ENCODE data around the gene ZFYVE19. TPM values are rescaled to one million over a fixed set of nuclear protein-coding genes. Genes with fewer than 3 reads are reported as not detected.

Gene ZFYVE19
- total and polyA plus RNA-seq, 9 donors: 14.7 to 31.0 (median 17.4) TPM

DNA sequence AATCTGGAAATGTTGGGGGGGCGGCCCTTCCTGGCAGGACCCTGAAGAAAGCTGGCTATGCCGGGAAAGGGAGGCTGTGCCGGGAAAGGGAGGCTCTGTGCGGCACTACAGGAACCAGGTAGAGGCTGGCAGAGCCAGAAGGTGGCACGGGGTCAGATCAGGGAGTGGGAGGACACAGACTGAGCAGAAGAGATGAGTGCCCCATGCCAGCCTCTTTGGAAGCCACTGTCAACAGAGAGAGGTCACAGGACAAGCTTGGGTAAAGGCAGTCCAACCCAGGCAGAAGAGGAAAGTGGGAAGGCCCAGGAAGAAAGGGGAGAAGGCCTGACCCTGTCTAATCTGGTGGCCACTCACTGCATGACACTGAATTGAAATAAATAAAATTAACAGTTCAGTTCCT lies 35.6 kb upstream of the ZFYVE19 start:
- Histone ChIP-seq H3K36me3 (no peaks in the 10 kb centered on the region), H3K27me3 (no peaks in the 10 kb centered on the region), H3K4me1 (ENCODE audit: insufficient read depth) (no peaks in the 10 kb centered on the region), H3K4me3 (no peak overlapping the region), H3K9me3 (no peaks in the 10 kb centered on the region), H3K27ac (no peak overlapping the region)
- no peak for DNase-seq
- TF ChIP-seq EP300 (IDR thresholded peaks at IDR 0.05): no peak
- no peak for TF ChIP-seq POLR2A (IDR thresholded peaks at IDR 0.05)
- TF ChIP-seq, protein P1, sequence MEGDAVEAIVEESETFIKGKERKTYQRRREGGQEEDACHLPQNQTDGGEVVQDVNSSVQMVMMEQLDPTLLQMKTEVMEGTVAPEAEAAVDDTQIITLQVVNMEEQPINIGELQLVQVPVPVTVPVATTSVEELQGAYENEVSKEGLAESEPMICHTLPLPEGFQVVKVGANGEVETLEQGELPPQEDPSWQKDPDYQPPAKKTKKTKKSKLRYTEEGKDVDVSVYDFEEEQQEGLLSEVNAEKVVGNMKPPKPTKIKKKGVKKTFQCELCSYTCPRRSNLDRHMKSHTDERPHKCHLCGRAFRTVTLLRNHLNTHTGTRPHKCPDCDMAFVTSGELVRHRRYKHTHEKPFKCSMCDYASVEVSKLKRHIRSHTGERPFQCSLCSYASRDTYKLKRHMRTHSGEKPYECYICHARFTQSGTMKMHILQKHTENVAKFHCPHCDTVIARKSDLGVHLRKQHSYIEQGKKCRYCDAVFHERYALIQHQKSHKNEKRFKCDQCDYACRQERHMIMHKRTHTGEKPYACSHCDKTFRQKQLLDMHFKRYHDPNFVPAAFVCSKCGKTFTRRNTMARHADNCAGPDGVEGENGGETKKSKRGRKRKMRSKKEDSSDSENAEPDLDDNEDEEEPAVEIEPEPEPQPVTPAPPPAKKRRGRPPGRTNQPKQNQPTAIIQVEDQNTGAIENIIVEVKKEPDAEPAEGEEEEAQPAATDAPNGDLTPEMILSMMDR (IDR thresholded peaks at IDR 0.05): no peak
- intact Hi-C loops (cut with DNase I): no loop called here
- 86 to 95% (median 91%) methylated on average over 5 of the region's 5 CpGs for WGBS, 3 donors

DNA sequence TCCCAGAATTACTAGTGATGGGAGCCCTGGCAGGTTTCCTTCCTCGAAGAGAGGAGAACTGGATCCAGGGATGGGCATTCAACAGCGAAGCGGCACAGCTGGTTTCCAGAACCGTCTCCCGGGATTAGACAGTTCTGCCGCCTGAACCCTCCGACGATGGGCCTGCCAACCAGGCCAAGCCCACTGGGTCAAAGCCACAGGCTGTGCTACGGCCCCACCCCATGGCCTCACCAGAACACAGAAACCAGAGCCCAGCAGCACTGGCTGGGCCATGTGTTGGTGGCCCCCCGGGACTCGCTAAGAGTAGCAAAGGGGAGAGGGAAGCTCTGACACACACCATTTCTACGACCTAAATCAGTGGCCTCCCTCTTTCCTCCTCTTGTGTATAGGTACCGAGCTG lies 34.9 kb upstream of the ZFYVE19 start:
- intact Hi-C loops (cut with DNase I): no loop called here

DNA sequence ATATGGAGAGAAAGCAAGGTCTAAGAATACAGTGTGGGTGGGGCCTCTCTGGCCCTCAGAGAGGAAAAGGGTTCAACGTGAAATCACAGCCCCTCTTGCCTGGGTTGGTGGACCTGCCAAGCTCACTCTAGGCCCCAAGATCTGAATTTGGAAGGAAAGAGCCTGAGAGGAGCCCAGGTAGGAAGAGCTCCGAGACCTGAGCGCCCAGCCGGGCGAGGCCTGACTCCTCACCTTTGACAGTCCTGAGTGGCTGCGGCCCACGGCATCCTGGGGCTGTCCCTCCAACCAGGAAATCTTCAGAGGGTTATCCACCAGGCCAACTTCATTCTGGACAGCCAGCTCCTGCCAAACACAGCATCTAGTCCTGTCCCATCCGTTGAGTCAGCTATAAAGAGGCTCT lies 33.4 kb upstream of the ZFYVE19 start:
- no peak for TF ChIP-seq EP300 (IDR thresholded peaks at IDR 0.05)
- no peak for TF ChIP-seq POLR2A (IDR thresholded peaks at IDR 0.05)
- TF ChIP-seq, protein P1 (IDR thresholded peaks at IDR 0.05): no peak
- Histone ChIP-seq H3K4me3 (no peak overlapping the region), H3K36me3 (no peaks in the 10 kb centered on the region), H3K27me3 (no peaks in the 10 kb centered on the region), H3K4me1 (ENCODE audit: insufficient read depth) (no peaks in the 10 kb centered on the region), H3K27ac (no peak overlapping the region), H3K9me3 (no peaks in the 10 kb centered on the region)
- WGBS, 3 donors: 90 to 93% (median 91%) methylated on average over 8 of the region's 8 CpGs
- intact Hi-C loops (cut with DNase I): no loop called here
- no peak for DNase-seq

More for the DNA sequence above, 34.9 kb upstream of the ZFYVE19 start:
- Histone ChIP-seq H3K27me3 (no peaks in the 10 kb centered on the region), H3K27ac (no peak overlapping the region), H3K4me3 (no peak overlapping the region), H3K36me3 (no peaks in the 10 kb centered on the region), H3K9me3 (no peaks in the 10 kb centered on the region), H3K4me1 (ENCODE audit: insufficient read depth) (no peaks in the 10 kb centered on the region)
- no peak for DNase-seq
- no peak for TF ChIP-seq EP300 (IDR thresholded peaks at IDR 0.05)
- TF ChIP-seq, protein P1 (IDR thresholded peaks at IDR 0.05): no peak
- no peak for TF ChIP-seq POLR2A (IDR thresholded peaks at IDR 0.05)
- 89% methylated on average over 13 of the region's 13 CpGs for WGBS, 3 donors

DNA sequence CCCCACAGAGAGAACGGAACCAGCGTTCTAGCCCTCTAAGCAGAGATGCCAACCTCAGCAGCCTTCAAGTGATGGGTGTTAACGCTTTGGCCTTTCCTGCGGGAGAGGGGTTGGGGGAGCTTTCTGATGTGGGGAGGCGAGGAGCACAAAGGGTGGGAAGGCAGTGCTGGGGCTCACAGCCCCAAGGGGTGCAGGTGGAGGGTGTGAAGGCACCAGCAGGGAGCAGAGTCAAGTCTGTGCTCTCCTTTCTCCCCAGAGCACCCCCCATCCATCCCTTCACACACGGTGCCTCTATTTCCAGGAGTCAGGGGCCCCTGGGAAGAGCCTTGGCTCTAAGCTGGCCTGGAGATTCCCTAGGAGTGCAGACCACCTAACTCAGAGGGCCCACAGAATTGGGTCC lies 33.0 kb upstream of the ZFYVE19 start:
- Histone ChIP-seq H3K4me1 (ENCODE audit: insufficient read depth) (no peaks in the 10 kb centered on the region), H3K27me3 (no peaks in the 10 kb centered on the region), H3K9me3 (no peaks in the 10 kb centered on the region), H3K4me3 (no peak overlapping the region), H3K36me3 (no peaks in the 10 kb centered on the region), H3K27ac (no peak overlapping the region)
- DNase-seq: no peak
- TF ChIP-seq EP300 (IDR thresholded peaks at IDR 0.05) (no peak), POLR2A (IDR thresholded peaks at IDR 0.05) (no peak)
- TF ChIP-seq, protein P1 (IDR thresholded peaks at IDR 0.05): no peak
- intact Hi-C loops (cut with DNase I): no loop called here
- 87 to 91% (median 90%) methylated on average over 6 of the region's 6 CpGs for WGBS, 3 donors
